Lower leg skin (tissue), 3 donors: ENCODE results near the gene MAN1A1.

Experiments
- POLR2A ChIP-seq, 2 donors: fragments of 450-650 bp; IDR thresholded peaks; one replicate each; pipeline ENCODE4 v1.6.1; 2016 to 2017; ENCODE audit warnings: antibody characterized with exemption in 2 of 2, mild to moderate bottlenecking in 1 of 2, moderate library complexity in 1 of 2
- TF ChIP-seq, protein P1 (sequence below), 3 donors: fragments of 450-650 bp; IDR thresholded peaks; one replicate each; pipeline ENCODE4 v1.5.1; 2016; ENCODE audit warnings: antibody characterized with exemption in 3 of 3, mild to moderate bottlenecking in 3 of 3, moderate library complexity in 2 of 3

DNA sequence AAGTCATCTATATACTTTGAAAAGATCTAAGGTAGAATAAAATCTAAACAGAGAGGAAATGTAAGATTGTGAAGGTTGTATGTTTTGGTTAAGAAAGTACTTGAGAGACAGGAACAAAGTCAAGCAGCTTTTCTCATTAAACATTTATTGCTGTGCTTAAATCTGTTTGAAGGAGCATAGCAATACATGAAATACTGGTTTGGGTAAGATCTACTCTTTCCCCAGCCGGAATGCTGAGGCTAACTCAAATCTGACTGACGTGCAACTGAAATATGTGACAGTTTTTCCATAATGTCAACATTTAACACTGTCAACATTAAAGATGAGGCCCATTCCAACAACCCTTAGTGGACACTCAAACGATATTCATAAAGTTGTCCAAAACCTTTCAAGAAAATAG is 59.9 kb downstream of the MAN1A1 start:
- TF ChIP-seq, protein P1, sequence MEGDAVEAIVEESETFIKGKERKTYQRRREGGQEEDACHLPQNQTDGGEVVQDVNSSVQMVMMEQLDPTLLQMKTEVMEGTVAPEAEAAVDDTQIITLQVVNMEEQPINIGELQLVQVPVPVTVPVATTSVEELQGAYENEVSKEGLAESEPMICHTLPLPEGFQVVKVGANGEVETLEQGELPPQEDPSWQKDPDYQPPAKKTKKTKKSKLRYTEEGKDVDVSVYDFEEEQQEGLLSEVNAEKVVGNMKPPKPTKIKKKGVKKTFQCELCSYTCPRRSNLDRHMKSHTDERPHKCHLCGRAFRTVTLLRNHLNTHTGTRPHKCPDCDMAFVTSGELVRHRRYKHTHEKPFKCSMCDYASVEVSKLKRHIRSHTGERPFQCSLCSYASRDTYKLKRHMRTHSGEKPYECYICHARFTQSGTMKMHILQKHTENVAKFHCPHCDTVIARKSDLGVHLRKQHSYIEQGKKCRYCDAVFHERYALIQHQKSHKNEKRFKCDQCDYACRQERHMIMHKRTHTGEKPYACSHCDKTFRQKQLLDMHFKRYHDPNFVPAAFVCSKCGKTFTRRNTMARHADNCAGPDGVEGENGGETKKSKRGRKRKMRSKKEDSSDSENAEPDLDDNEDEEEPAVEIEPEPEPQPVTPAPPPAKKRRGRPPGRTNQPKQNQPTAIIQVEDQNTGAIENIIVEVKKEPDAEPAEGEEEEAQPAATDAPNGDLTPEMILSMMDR (IDR thresholded peaks at IDR 0.05), result no peak
- TF ChIP-seq POLR2A (IDR thresholded peaks at IDR 0.05), result no peak
